Activated naive CD8-positive, alpha-beta T cell treated with anti-CD3 and anti-CD28 coated beads for 36 hours (primary cell): Measurements from ENCODE around the gene ECSIT. TPM values are rescaled to one million over a fixed set of nuclear protein-coding genes. Genes with fewer than 3 reads are reported as not detected.
A peak's percentile ranks its signal among the peaks of the same experiment; 100 is the strongest.
"Not testable (repeated sequence)": the region's sequence is repeated elsewhere in the genome, so short reads cannot be mapped to it uniquely, and the experiment has no call there.

Source experiments
- DNase-seq: peaks from one replicate; pipeline ENCODE4 v3.0.0; 2021
- H3K27ac Mint-ChIP-seq: one replicate; pipeline ENCODE4 v1.8.0; 2022; ENCODE audit warnings: mild to moderate bottlenecking, moderate library complexity, mixed read lengths
- H3K27me3 Mint-ChIP-seq: one replicate; pipeline ENCODE4 v1.8.0; 2022; ENCODE audit warnings: mild to moderate bottlenecking, mixed read lengths
- H3K36me3 Mint-ChIP-seq: one replicate; pipeline ENCODE4 v1.8.0; 2021; ENCODE audit warnings: mild to moderate bottlenecking, mixed read lengths
- H3K4me1 Mint-ChIP-seq: one replicate; pipeline ENCODE4 v1.8.0; 2021; ENCODE audit warnings: mixed read lengths
- H3K4me3 Mint-ChIP-seq: one replicate; pipeline ENCODE4 v1.8.0; 2022; ENCODE audit warnings: mild to moderate bottlenecking, moderate library complexity, mixed read lengths
- H3K9me3 Mint-ChIP-seq: one replicate; pipeline ENCODE4 v1.8.0; 2022; ENCODE audit warnings: mixed read lengths
- total RNA-seq, 2 experiments: library from RNA; stranded (reverse); gene quantifications; one replicate each; pipeline ENCODE4 v1.2.3, GENCODE V29; 2021

ECSIT gene
- total RNA-seq, 2 experiments from 2014 or later: 46.7 to 51.7 TPM

GRCh38 chr19:11479898-11480714 lies 48.8 kb downstream of the ECSIT start:
- Mint-ChIP-seq H3K27ac (no peak overlapping the region), H3K9me3 (no peaks in the 10 kb centered on the region), H3K27me3 (peaks cover 47% of the 10 kb centered on the region), H3K4me1 (peaks cover 18% of the 10 kb centered on the region), H3K36me3 (peaks cover 11% of the 10 kb centered on the region), H3K4me3 (no peak overlapping the region)
- DNase-seq: no peak

GRCh38 chr19:11479090-11479897 lies 49.6 kb downstream of the ECSIT start:
- Mint-ChIP-seq H3K27ac (no peak overlapping the region), H3K27me3 (peaks cover 47% of the 10 kb centered on the region), H3K9me3 (no peaks in the 10 kb centered on the region), H3K36me3 (peaks cover 6% of the 10 kb centered on the region), H3K4me3 (no peak overlapping the region), H3K4me1 (peaks cover 18% of the 10 kb centered on the region)
- DNase-seq: peak; percentile 57

- H3K27me3 Mint-ChIP-seq: peaks cover 49% of the 10 kb centered on the region
- no peak overlapping the region for H3K27ac Mint-ChIP-seq
- H3K4me3 Mint-ChIP-seq: no peak overlapping the region
These were observed 50.5 kb downstream of the ECSIT start for GRCh38 chr19:11478167-11479089.

GRCh38 chr19:11475861-11476260 lies 53.1 kb downstream of the ECSIT start:
- no peak overlapping the region for H3K27ac Mint-ChIP-seq
- H3K9me3 Mint-ChIP-seq: no peaks in the 10 kb centered on the region
- DNase-seq: no peak
- no peak overlapping the region for H3K4me3 Mint-ChIP-seq
- no peaks in the 10 kb centered on the region for H3K4me1 Mint-ChIP-seq
- H3K36me3 Mint-ChIP-seq: no peaks in the 10 kb centered on the region
- H3K27me3 Mint-ChIP-seq: peaks cover 36% of the 10 kb centered on the region

More at GRCh38 chr19:11478167-11479089, 50.5 kb downstream of the ECSIT start:
- H3K36me3 Mint-ChIP-seq: peaks cover 3% of the 10 kb centered on the region
- peaks cover 18% of the 10 kb centered on the region for H3K4me1 Mint-ChIP-seq
- H3K9me3 Mint-ChIP-seq: no peaks in the 10 kb centered on the region
- no peak for DNase-seq

GRCh38 chr19:11475343-11475742 lies 53.6 kb downstream of the ECSIT start:
- H3K9me3 Mint-ChIP-seq, H3K4me1 Mint-ChIP-seq, H3K4me3 Mint-ChIP-seq, H3K36me3 Mint-ChIP-seq, DNase-seq, H3K27ac Mint-ChIP-seq: not testable (repeated sequence)
- peaks cover 36% of the 10 kb centered on the region for H3K27me3 Mint-ChIP-seq

- H3K27ac Mint-ChIP-seq: no peak overlapping the region
- H3K9me3 Mint-ChIP-seq: no peaks in the 10 kb centered on the region
- no peak for DNase-seq
- no peaks in the 10 kb centered on the region for H3K36me3 Mint-ChIP-seq
- H3K4me3 Mint-ChIP-seq: no peak overlapping the region
- H3K27me3 Mint-ChIP-seq: peaks cover 29% of the 10 kb centered on the region
- no peaks in the 10 kb centered on the region for H3K4me1 Mint-ChIP-seq
These were observed 55.2 kb downstream of the ECSIT start for GRCh38 chr19:11473725-11474124.

GRCh38 chr19:11468266-11468845 lies 60.6 kb downstream of the ECSIT start:
- not testable (repeated sequence) for H3K36me3 Mint-ChIP-seq, H3K27ac Mint-ChIP-seq, H3K4me1 Mint-ChIP-seq, DNase-seq, H3K4me3 Mint-ChIP-seq, H3K9me3 Mint-ChIP-seq
- peaks cover 12% of the 10 kb centered on the region for H3K27me3 Mint-ChIP-seq

GRCh38 chr19:11465600-11465999 lies 63.3 kb downstream of the ECSIT start:
- no peak overlapping the region for H3K4me3 Mint-ChIP-seq
- peaks cover 6% of the 10 kb centered on the region for H3K27me3 Mint-ChIP-seq
- no peaks in the 10 kb centered on the region for H3K4me1 Mint-ChIP-seq
- no peak overlapping the region for H3K27ac Mint-ChIP-seq
- no peaks in the 10 kb centered on the region for H3K9me3 Mint-ChIP-seq
- H3K36me3 Mint-ChIP-seq: no peaks in the 10 kb centered on the region
- DNase-seq: no peak

- Mint-ChIP-seq H3K4me1 (no peaks in the 10 kb centered on the region), H3K4me3 (no peak overlapping the region), H3K36me3 (no peaks in the 10 kb centered on the region), H3K27me3 (peaks cover 14% of the 10 kb centered on the region), H3K9me3 (no peaks in the 10 kb centered on the region), H3K27ac (no peak overlapping the region)
- DNase-seq: no peak
These were observed 64.3 kb downstream of the ECSIT start for GRCh38 chr19:11464333-11465265.

- Mint-ChIP-seq H3K27me3 (peaks cover 16% of the 10 kb centered on the region), H3K9me3 (no peaks in the 10 kb centered on the region), H3K4me3 (no peak overlapping the region), H3K36me3 (no peaks in the 10 kb centered on the region), H3K27ac (no peak overlapping the region), H3K4me1 (no peaks in the 10 kb centered on the region)
- DNase-seq: no peak
These were observed 65.5 kb downstream of the ECSIT start for GRCh38 chr19:11463391-11463790.

- H3K4me3 Mint-ChIP-seq: no peak overlapping the region
- H3K4me1 Mint-ChIP-seq: no peaks in the 10 kb centered on the region
- H3K27me3 Mint-ChIP-seq: peaks cover 21% of the 10 kb centered on the region
- no peak overlapping the region for H3K27ac Mint-ChIP-seq
- H3K9me3 Mint-ChIP-seq: no peaks in the 10 kb centered on the region
- no peaks in the 10 kb centered on the region for H3K36me3 Mint-ChIP-seq
- DNase-seq: no peak
These were observed 67.5 kb downstream of the ECSIT start for GRCh38 chr19:11461453-11461852.

- Mint-ChIP-seq H3K4me3 (no peak overlapping the region), H3K27ac (no peak overlapping the region), H3K27me3 (peaks cover 17% of the 10 kb centered on the region), H3K4me1 (no peaks in the 10 kb centered on the region), H3K9me3 (no peaks in the 10 kb centered on the region), H3K36me3 (no peaks in the 10 kb centered on the region)
- DNase-seq: no peak
These were observed 68.7 kb downstream of the ECSIT start for GRCh38 chr19:11460207-11460606.

- H3K4me3 Mint-ChIP-seq, H3K4me1 Mint-ChIP-seq, H3K27ac Mint-ChIP-seq, DNase-seq, H3K36me3 Mint-ChIP-seq, H3K9me3 Mint-ChIP-seq: not testable (repeated sequence)
- peaks cover 20% of the 10 kb centered on the region for H3K27me3 Mint-ChIP-seq
These were observed 70.0 kb downstream of the ECSIT start for GRCh38 chr19:11458912-11459311.
